CD14-positive monocyte (primary cell): ENCODE data around the gene RREB1. TPM values are rescaled to one million over a fixed set of nuclear protein-coding genes. Genes with fewer than 3 reads are reported as not detected.
A peak's percentile ranks its signal among the peaks of the same experiment; 100 is the strongest.

Experiments
- DNase-seq, 3 donors: peaks; one replicate each; pipeline ENCODE4 v3.0.0-alpha.2; 2011 to 2022
- H2AFZ ChIP-seq: 2 replicates; pipeline ENCODE4 v1.6.0; 2012; ENCODE audit warnings: mild to moderate bottlenecking, low read depth, low read length, inconsistent platforms; ENCODE audit not compliant: insufficient read depth, poor library complexity, severe bottlenecking
- H3K27ac ChIP-seq, 2 donors: 1 replicate in 1 of 2; 2 replicates in 1 of 2; pipeline ENCODE4 v1.5.1; 2012 to 2013; ENCODE audit warnings: low read length in 2 of 2, control low read depth in 1 of 2, inconsistent platforms in 1 of 2, low read depth in 1 of 2, mild to moderate bottlenecking in 1 of 2
- H3K27me3 ChIP-seq, 2 donors: one replicate each; pipeline versions ENCODE4 v1.6.0 to v1.6.1; 2011 to 2013; ENCODE audit warnings: low read length in 2 of 2; ENCODE audit not compliant: control insufficient read depth in 2 of 2, insufficient read depth in 2 of 2
- H3K36me3 ChIP-seq, 2 donors: replicated peaks in 1 of 2; 1 replicate in 1 of 2; 2 replicates in 1 of 2; pipeline versions ENCODE4 v1.5.1 to v1.6.1; 2012 to 2013; ENCODE audit warnings: low read length in 2 of 2, control low read depth in 1 of 2, inconsistent platforms in 1 of 2, mild to moderate bottlenecking in 1 of 2; ENCODE audit not compliant: insufficient read depth in 2 of 2, control insufficient read depth in 1 of 2
- H3K4me1 ChIP-seq, 2 donors: 1 replicate in 1 of 2; 2 replicates in 1 of 2; pipeline versions ENCODE4 v1.5.1 to v1.6.1; 2012 to 2013; ENCODE audit warnings: low read length in 2 of 2, control low read depth in 1 of 2, inconsistent platforms in 1 of 2, mild to moderate bottlenecking in 1 of 2, moderate library complexity in 1 of 2; ENCODE audit not compliant: insufficient read depth in 2 of 2, control insufficient read depth in 1 of 2
- H3K4me2 ChIP-seq: replicated peaks from 2 replicates; pipeline ENCODE3; 2012; ENCODE audit warnings: low read length, moderate library complexity, mild to moderate bottlenecking; ENCODE audit not compliant: poor library complexity, severe bottlenecking; ENCODE audit errors: extremely low read depth
- H3K4me3 ChIP-seq, 3 experiments: fragments of 200-600 bp in 1 of 3; sonication (generic) in 1 of 3; replicated peaks in 1 of 3; 1 replicate in 2 of 3; 2 replicates in 1 of 3; pipeline ENCODE4 v1.5.1; 2011 to 2013; ENCODE audit warnings: low read length in 3 of 3, mild to moderate bottlenecking in 3 of 3, control low read depth in 2 of 3, low read depth in 2 of 3, inconsistent platforms in 1 of 3, moderate library complexity in 1 of 3
- H3K79me2 ChIP-seq: 2 replicates; pipeline ENCODE4 v1.6.0; 2012; ENCODE audit warnings: mild to moderate bottlenecking, control low read depth, inconsistent platforms, low read length, moderate library complexity; ENCODE audit not compliant: insufficient read depth
- H3K9ac ChIP-seq: 2 replicates; pipeline ENCODE4 v1.6.0; 2017; ENCODE audit warnings: low read length, mild to moderate bottlenecking; ENCODE audit not compliant: insufficient read depth, poor library complexity, severe bottlenecking
- H3K9me3 ChIP-seq, 2 donors: replicated peaks in 1 of 2; 1 replicate in 1 of 2; 2 replicates in 1 of 2; pipeline versions ENCODE4 v1.5.1 to v1.6.1; 2012 to 2013; ENCODE audit warnings: low read length in 2 of 2, control low read depth in 1 of 2; ENCODE audit not compliant: control insufficient read depth in 1 of 2, insufficient read depth in 1 of 2
- H4K20me1 ChIP-seq: 2 replicates; pipeline ENCODE4 v1.6.0; 2012; ENCODE audit warnings: mild to moderate bottlenecking, low read length, control low read depth, moderate library complexity; ENCODE audit not compliant: insufficient read depth
- H3K27ac Mint-ChIP-seq, 7 donors: one replicate each; pipeline ENCODE4 v1.8.0; 2020; ENCODE audit warnings: mild to moderate bottlenecking in 7 of 7, mixed read lengths in 7 of 7, moderate library complexity in 6 of 7, inconsistent platforms in 2 of 7
- H3K27me3 Mint-ChIP-seq, 3 donors: one replicate each; pipeline ENCODE4 v1.8.0; 2021 to 2022; ENCODE audit warnings: low read depth in 3 of 3, mild to moderate bottlenecking in 3 of 3, mixed read lengths in 3 of 3, moderate library complexity in 3 of 3, inconsistent platforms in 1 of 3
- H3K36me3 Mint-ChIP-seq, 2 donors: one replicate each; pipeline ENCODE4 v1.8.0; 2020; ENCODE audit warnings: mixed read lengths in 2 of 2, inconsistent platforms in 1 of 2, mild to moderate bottlenecking in 1 of 2
- H3K4me1 Mint-ChIP-seq: one replicate; pipeline ENCODE4 v1.8.0; 2020; ENCODE audit warnings: mild to moderate bottlenecking, mixed read lengths
- H3K4me3 Mint-ChIP-seq, 2 donors: one replicate each; pipeline ENCODE4 v1.8.0; 2020; ENCODE audit warnings: mild to moderate bottlenecking in 2 of 2, mixed read lengths in 2 of 2, moderate library complexity in 1 of 2
- H3K9me3 Mint-ChIP-seq, 7 donors: one replicate each; pipeline ENCODE4 v1.8.0; 2020 to 2022; ENCODE audit warnings: mixed read lengths in 7 of 7, mild to moderate bottlenecking in 6 of 7, moderate library complexity in 6 of 7, inconsistent platforms in 2 of 7
- CTCF ChIP-seq: fragments of 200-600 bp; IDR thresholded peaks from one replicate; pipeline ENCODE4 v1.8.0; 2022; ENCODE audit warnings: antibody characterized with exemption, mild to moderate bottlenecking
- WGBS: methylation state at CpG from one replicate; pipeline ENCODE4 v1.1.5; 2013; ENCODE audit warnings: missing lambda C conversion rate; ENCODE audit not compliant: insufficient coverage; 5-methylcytosine and 5-hydroxymethylcytosine counted together
- intact Hi-C, 2 donors: fragments of 100-400 bp; cut with micrococcal nuclease; formaldehyde crosslinking; loops; one replicate each; pipeline versions ENCODE4 v1.15.0 to v1.15.1; 2023
- polyA plus RNA-seq, 3 donors: library from polyadenylated mRNA; depleted of rRNA in 1 of 3; unstranded in 2 of 3; stranded (reverse) in 1 of 3; fragments of 300-500 nt in 2 of 3; fragments of >200 nt in 1 of 3; fragmentation: Illumina TruSeq in 2 of 3; gene quantifications; 1 replicate in 2 of 3; 2 replicates in 1 of 3; pipeline ENCODE4 v1.2.3, GENCODE V29; 2012 to 2021

RREB1 gene
- polyA plus RNA-seq, 3 donors = 2.1 to 15.3 (median 5.6) TPM

- no peaks in the 10 kb centered on the region for H3K9me3 ChIP-seq
- H3K4me2 ChIP-seq = no peak overlapping the region
- H3K4me3 ChIP-seq = no peak overlapping the region
- Mint-ChIP-seq H3K4me1 (peaks cover 66% of the 10 kb centered on the region), H3K36me3 (peaks cover 48 to 54% of the 10 kb centered on the region in 2 donors), H3K4me3 (no peak overlapping the region), H3K27me3 (peaks cover 0 to 3% (median 0%) of the 10 kb centered on the region in 3 donors), H3K9me3 (no peaks in the 10 kb centered on the region), H3K27ac (peak overlapping the region; percentile 89 to 99 (median 96))
- no peak for DNase-seq
- H2AFZ ChIP-seq = no peak overlapping the region
- intact Hi-C loops = loop anchor here in 1 of 2 donors (5.0 kb wide), 1 partner anchor 38 kb away; no protein-coding TSS in a partner anchor
- H3K27me3 ChIP-seq = no peaks in the 10 kb centered on the region
- 86% methylated on average over 6 of the region's 6 CpGs for WGBS
- H3K27ac ChIP-seq = peak overlapping the region; percentile 78 to 94
- peaks cover 100% of the 10 kb centered on the region for H3K79me2 ChIP-seq
- H3K36me3 ChIP-seq = peaks cover 2 to 17% of the 10 kb centered on the region in 2 donors
- no peak overlapping the region for H3K9ac ChIP-seq
- peaks cover 88% of the 10 kb centered on the region for H4K20me1 ChIP-seq
- TF ChIP-seq CTCF = no peak
- H3K4me1 ChIP-seq = peaks cover 49 to 59% of the 10 kb centered on the region in 2 donors
Observed at GRCh38 chr6:7129360-7129759, 21.6 kb downstream of the RREB1 start.

DNA sequence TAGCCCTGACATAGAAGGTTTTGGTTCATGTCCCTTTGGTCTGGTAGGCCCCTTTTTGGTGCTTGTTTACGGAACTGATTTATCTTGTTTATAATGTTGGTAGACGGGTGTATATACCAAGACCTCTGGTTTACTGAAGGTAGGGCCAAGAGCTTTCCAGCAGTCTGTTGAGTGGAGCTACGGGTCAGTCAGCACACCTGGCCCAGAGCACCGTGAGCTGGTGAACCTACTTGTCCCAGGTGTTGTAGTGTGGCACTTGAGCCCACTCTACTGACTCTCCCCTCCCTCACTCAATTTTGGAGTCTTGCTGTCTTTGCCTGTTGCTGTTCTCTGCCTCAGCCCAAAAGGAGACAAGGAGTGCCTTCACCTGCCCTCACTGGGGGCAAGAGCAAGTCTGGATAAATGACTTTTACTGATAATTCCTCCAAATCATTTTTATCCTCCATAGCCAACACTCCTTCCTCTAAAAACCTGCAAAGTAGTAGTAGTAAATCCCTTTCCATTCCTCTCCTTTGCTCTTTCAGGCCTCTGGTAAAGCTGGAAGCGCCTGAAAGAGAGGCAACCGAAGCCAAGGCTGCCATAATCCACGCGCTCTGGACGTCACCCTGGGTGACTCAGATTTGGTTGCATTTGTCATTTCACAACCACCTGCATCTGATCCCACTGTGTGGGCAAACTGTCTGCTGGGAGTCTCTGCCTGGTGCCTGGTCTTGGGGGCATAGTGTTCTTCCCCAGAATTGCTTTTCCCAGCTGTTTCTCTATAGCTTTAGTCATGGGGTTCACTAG, 22.2 kb downstream of the RREB1 start:
- Histone ChIP-seq H3K4me2 (no peak overlapping the region), H3K9me3 (no peaks in the 10 kb centered on the region), H3K4me3 (no peak overlapping the region), H3K9ac (peak overlapping the region; percentile 18), H4K20me1 (peaks cover 87% of the 10 kb centered on the region), H3K4me1 (peaks cover 49 to 59% of the 10 kb centered on the region in 2 donors), H3K79me2 (peaks cover 100% of the 10 kb centered on the region), H3K27ac (peak overlapping the region; percentile 78 to 94), H3K27me3 (no peaks in the 10 kb centered on the region), H2AFZ (no peak overlapping the region), H3K36me3 (peaks cover 0 to 11% of the 10 kb centered on the region in 2 donors)
- peak overlapping the region in 1 of 2 donors; percentile 20 for H3K4me3 Mint-ChIP-seq
- H3K9me3 Mint-ChIP-seq = no peaks in the 10 kb centered on the region
- H3K27ac Mint-ChIP-seq = peak overlapping the region; percentile 89 to 99 (median 96)
- H3K27me3 Mint-ChIP-seq = peaks cover 0 to 3% (median 0%) of the 10 kb centered on the region in 3 donors
- WGBS = 20% methylated on average over 7 of the region's 9 CpGs
- peaks cover 61% of the 10 kb centered on the region for H3K4me1 Mint-ChIP-seq
- intact Hi-C loops = loop anchor here in 1 of 2 donors (5.0 kb wide), 1 partner anchor 37 kb away; no protein-coding TSS in a partner anchor
- DNase-seq = peak; percentile 88 to 95 (median 91)
- H3K36me3 Mint-ChIP-seq = peaks cover 42 to 51% of the 10 kb centered on the region in 2 donors
- no peak for TF ChIP-seq CTCF
